ENCODE data around the gene DMBT1.

Gene DMBT1

GRCh38 chr10:122648599-122649428 is 88.3 kb downstream of the DMBT1 start:
- DNase-seq, result no peak

GRCh38 chr10:122649903-122650302 is 89.3 kb downstream of the DMBT1 start:
- DNase-seq, result no peak

- no peak for DNase-seq
These were observed 89.8 kb downstream of the DMBT1 start for GRCh38 chr10:122650331-122650730.

DNA sequence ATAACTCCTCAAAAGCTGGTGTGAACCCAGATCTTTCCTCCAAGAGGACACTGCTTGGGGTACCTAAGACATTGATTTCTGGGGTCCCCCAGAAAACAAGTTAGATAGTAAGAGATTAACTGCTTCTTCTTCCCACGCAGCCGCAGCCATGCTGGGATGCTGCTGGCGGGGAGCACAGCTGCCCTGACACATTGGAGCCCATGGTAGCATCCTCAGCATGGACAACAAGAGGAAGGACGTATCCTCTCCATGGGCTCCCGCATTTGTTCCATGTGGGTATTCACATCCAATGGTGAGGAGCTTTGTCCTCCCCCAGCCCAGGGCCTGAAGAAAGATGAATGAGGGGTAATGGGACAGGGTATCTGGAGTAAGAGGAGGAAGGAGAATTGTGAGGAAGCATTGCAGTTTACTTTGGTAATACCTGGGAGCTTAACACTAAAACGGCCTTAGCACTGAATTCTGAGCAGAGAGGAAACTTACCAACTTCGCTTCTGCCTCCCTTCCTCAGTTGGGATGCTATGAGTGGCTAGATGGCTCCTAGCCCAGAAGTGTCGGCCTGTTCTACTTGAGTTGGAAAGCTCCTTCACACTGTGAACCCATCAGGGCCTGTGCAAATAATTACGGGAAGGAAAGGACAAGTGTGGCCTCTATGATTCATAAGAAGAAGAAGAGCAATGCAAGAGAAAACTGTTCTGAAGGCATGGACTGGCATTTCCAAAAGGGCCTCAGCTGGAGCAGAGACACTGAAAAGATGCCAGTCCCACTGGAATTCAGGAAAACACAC is 95.2 kb downstream of the DMBT1 start:
- no peak for DNase-seq

- DNase-seq, result no peak
These were observed 95.8 kb downstream of the DMBT1 start for GRCh38 chr10:122656308-122656705.

DNA sequence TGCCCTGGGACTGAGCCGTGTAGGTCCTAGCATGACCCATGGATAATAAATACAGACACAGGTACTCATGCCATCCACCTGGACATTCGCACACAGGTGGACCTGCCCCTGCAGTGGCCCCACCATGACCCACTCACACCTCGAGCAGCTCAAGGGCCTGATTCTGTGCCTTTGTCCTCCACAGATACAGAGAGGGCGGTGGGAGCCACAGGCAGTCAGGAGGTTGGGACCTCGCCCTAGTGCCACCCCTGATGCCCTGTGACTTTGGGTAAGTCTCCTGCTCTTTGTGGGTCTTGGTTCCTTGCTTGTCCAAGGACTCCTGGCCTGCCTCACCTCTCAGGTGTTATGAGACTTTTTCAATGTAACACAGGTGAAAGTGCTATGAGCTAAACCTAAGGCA is 96.2 kb downstream of the DMBT1 start:
- DNase-seq, result no peak

DNA sequence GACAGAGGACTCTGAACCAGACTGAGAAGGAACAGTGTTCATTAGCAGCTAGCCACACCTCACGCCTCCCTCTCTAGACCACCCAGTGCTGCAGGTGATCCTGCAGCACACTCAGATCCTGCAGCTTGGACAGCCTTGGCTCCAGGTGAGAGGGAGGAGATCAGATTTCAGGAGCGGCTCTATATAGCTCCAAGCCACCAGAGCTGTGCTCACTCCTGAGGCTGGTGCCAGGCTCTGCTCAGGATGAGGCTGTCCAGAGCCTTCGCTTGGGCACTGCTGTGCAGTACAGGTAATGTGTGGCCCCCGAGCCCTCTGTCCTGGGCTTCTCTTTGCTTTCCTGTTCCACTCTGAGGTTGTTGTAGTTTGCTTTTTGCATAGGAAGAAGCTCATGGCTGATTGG is 96.7 kb downstream of the DMBT1 start:
- no peak for DNase-seq

DNA sequence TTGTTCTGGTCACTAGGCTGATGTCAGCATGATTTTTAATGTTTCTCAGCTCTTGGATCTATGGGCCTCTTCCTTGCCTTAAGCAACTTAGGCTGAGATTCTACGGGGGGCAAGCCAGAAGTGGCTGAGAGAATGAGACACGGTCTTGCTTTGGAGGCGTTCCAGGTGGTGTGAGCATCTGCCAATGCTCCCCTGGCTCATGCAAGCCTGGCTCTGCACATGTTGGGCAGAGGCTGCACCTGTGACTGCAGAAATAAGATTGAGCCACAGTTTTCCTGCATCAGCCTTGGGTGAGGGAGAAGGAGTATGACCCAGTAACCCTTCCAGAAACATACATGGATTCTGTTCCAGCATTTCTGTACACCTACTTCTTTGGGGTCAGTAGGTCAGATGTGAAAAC is 97.2 kb downstream of the DMBT1 start:
- DNase-seq, result no peak

DNA sequence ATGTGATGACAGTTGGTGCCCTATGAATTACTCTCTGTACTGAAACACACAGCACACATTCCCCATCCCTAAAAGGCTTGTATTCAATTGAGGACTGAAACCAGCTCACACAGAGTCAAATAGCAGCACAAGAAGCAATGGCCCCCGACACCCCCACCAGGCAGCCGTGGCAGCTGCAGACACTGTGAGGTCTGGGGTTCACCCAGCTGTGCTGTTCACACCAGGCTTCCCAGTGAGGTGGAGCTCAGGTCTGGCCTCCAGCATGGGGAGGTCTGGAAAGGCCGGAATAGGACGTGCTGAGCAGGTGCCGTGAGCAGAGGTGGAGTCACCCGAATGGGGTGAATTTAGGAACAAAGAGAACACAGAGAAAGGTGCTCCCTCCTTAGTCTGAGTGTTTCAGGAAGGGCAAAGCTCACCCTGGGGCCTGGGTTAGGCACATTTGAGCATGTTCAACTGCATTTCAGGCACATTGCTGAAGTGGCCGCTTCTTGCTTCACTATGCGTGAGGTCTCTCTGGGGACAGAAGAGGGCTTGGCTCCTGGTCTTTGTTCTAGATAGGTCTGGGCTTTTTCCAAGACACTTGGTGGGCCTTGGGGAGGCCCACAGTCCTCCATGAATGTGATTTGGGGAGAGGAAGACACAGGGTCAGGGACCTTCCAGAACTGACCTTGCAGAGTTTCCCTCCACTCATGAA is 97.9 kb downstream of the DMBT1 start:
- no peak for DNase-seq

GRCh38 chr10:122659126-122659525 is 98.6 kb downstream of the DMBT1 start:
- no peak for DNase-seq

GRCh38 chr10:122659651-122660050 is 99.1 kb downstream of the DMBT1 start:
- no peak for DNase-seq

DNA sequence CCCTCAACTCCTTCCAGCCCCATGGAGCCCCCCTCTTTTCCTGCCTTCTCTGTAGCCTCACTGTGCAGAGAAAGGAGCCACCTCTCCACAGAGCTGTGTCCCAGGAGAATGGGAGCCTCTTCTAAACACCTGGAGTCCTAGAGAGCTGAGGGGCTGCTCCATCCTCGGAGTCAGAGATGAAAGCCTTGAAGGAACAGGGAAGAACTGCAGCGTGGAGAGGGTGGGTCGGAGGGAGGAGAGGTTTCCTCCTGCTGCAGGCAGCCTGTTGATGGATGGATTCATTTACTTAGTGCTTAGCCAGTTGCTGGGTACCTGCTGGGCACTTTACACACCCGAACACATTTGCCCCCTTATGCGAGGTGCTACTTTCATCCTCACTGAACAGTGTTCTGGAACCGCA is 100.1 kb downstream of the DMBT1 start:
- DNase-seq, result no peak

- DNase-seq, result no peak
These were observed 101.7 kb downstream of the DMBT1 start for GRCh38 chr10:122662231-122662630.

DNA sequence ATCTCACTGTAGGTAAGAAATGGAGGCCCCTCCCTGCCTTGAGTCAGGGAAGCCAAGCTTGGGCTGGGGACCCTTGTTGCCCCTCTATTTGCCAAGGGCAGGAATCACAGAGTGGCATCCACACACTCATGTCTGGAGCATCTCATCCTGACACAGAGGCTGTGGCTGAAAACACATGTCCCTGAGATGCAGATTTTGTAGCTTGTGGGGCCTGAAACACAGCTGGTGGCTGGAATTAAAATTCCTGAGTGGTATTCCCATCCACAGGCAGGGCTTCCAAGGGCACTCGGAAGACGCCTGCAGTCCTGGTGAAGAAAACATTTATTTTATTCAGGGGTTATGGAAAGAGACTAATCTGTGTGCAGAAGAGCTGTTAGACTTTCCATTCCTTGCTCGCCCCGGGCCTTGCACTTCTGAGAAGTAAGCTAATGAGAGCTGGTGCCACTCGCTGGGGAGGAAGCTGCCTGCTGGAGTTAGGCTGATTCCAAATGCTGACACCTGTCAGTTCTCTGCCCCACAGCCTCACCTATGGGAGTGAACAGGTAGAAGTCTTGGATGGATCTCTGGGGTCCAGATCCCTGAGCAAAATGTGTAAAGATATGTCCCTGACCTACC is 103.1 kb downstream of the DMBT1 start:
- DNase-seq, result no peak

GRCh38 chr10:122664501-122664900 is 103.9 kb downstream of the DMBT1 start:
- no peak for DNase-seq

- DNase-seq, result no peak
These were observed 104.8 kb downstream of the DMBT1 start for GRCh38 chr10:122665329-122665860.

GRCh38 chr10:122665946-122666345 is 105.4 kb downstream of the DMBT1 start:
- DNase-seq, result no peak

DNA sequence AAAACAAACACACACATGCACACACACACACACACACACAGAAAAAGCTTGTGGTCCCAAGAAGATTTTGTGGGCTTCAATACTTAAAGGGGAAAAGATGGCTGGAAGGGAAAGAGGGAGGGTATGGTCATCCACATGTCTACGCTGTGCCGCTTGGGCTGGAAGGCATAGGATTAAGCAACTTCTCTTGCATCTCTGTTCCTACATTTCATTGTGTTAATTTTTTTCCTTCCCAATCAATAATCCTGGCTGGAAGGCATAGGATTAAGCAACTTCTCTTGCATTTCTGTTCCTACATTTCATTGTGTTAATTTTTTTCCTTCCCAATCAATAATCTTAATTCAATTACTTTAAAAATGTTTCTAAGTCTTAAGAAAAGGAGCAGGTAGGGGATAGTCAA is 108.5 kb downstream of the DMBT1 start:
- no peak for DNase-seq

DNA sequence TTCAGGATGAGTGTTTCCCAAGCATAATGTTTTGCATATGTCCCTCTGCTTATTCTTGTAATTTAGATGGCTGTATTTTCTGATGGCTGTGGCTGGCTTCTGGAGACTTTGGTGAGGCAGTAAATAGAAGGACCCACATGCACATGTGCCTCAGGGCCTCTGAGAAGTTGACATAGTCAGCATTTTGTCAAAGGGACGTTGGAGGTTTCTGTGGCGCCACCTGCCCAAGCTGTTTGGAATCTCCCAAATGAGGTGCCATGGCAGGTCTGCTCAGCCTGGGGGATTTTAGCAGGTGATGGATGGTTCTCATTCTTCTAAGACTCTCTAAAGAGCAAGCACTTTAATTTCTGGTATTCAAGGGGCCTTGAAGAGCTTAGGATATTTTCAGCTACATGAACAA is 109.3 kb downstream of the DMBT1 start:
- no peak for DNase-seq

DNA sequence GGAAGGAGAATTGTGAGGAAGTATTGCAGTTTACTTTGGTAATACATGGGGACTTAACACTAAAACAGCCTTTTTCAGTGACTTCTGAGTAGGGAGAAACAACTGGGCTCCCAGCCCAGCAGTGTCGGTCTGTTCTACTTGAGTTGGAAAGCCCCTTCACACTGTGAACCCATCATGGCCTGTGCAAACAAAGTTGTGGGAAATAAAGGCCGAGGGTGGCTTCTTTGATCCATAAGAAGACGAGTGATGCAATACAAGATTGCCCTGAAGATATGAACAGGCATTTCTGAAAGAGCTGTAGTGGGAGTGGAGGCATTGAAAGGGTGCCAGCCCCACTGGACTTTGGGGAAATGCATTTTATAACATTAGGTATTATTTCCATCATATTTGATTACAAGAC is 110.8 kb downstream of the DMBT1 start:
- DNase-seq, result no peak

GRCh38 chr10:122672655-122673054 is 112.1 kb downstream of the DMBT1 start:
- no peak for DNase-seq

GRCh38 chr10:122673269-122673668 is 112.7 kb downstream of the DMBT1 start:
- DNase-seq, result no peak

- no peak for DNase-seq
These were observed 113.2 kb downstream of the DMBT1 start for GRCh38 chr10:122673731-122674130.
